ENCODE data around the gene TAOK3. TPM values are rescaled to one million over a fixed set of nuclear protein-coding genes. Genes with fewer than 3 reads are reported as not detected.

TAOK3 gene
- total and polyA plus RNA-seq, 9 of the 15 experiments (the other 6 are each of a cell fraction or from before 2014, with no cell fraction given): 24.3 to 83.5 (median 47.1) TPM

DNA sequence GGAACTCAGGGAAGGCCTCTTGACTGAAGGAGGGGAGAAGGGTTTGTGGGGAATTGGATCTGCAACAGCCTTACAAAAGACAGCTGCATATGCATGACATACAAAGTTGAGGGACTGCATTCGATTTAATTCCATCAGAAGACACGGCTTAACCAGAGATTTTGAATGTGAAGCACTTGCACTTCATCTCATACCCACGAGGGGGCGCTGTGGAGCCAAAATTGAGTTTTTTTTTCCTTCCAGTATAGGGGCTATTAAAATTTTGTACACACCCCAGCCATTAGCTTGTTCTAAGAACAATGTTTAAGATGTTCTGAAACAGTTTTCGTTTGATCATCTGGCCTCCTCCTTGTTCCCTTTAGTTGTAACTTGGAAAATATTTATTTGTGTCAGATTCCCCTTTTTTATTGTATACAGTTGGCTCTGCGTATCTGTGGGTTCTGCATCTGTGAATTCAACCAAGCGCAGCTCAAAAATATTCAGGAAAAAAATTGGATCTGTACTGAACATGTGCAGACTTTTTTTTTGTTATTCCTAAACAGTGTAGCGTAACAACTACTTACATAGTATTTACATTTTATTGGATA is 5.3 kb upstream of the TAOK3 start (continued):
- TF ChIP-seq, protein P1, sequence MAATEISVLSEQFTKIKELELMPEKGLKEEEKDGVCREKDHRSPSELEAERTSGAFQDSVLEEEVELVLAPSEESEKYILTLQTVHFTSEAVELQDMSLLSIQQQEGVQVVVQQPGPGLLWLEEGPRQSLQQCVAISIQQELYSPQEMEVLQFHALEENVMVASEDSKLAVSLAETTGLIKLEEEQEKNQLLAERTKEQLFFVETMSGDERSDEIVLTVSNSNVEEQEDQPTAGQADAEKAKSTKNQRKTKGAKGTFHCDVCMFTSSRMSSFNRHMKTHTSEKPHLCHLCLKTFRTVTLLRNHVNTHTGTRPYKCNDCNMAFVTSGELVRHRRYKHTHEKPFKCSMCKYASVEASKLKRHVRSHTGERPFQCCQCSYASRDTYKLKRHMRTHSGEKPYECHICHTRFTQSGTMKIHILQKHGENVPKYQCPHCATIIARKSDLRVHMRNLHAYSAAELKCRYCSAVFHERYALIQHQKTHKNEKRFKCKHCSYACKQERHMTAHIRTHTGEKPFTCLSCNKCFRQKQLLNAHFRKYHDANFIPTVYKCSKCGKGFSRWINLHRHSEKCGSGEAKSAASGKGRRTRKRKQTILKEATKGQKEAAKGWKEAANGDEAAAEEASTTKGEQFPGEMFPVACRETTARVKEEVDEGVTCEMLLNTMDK (IDR thresholded peaks at IDR 0.05; ENCODE audit: borderline replicate concordance, insufficient read depth, low read depth, low read length, poor library complexity, severe bottlenecking): peak; percentile 59
- TF ChIP-seq TOE1 (IDR thresholded peaks at IDR 0.05; ENCODE audit: borderline replicate concordance): no peak
- 0 out of 2 replicates have a peak, but pooled peaks have one; percentile 29 for TF ChIP-seq TOE1 (CRISPR knock-in tag; IDR thresholded peaks at IDR 0.05; ENCODE audit: borderline replicate concordance, low read depth)
- TF ChIP-seq, protein P2, sequence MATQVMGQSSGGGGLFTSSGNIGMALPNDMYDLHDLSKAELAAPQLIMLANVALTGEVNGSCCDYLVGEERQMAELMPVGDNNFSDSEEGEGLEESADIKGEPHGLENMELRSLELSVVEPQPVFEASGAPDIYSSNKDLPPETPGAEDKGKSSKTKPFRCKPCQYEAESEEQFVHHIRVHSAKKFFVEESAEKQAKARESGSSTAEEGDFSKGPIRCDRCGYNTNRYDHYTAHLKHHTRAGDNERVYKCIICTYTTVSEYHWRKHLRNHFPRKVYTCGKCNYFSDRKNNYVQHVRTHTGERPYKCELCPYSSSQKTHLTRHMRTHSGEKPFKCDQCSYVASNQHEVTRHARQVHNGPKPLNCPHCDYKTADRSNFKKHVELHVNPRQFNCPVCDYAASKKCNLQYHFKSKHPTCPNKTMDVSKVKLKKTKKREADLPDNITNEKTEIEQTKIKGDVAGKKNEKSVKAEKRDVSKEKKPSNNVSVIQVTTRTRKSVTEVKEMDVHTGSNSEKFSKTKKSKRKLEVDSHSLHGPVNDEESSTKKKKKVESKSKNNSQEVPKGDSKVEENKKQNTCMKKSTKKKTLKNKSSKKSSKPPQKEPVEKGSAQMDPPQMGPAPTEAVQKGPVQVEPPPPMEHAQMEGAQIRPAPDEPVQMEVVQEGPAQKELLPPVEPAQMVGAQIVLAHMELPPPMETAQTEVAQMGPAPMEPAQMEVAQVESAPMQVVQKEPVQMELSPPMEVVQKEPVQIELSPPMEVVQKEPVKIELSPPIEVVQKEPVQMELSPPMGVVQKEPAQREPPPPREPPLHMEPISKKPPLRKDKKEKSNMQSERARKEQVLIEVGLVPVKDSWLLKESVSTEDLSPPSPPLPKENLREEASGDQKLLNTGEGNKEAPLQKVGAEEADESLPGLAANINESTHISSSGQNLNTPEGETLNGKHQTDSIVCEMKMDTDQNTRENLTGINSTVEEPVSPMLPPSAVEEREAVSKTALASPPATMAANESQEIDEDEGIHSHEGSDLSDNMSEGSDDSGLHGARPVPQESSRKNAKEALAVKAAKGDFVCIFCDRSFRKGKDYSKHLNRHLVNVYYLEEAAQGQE (IDR thresholded peaks at IDR 0.05; ENCODE audit: borderline replicate concordance): peak; percentile 26; the same call in 1 of the 2 replicates
- TF ChIP-seq, protein P2 (CRISPR knock-in tag; IDR thresholded peaks at IDR 0.05; ENCODE audit: low read depth): no peak
- TF ChIP-seq MAFG (tag; conservative IDR thresholded peaks at IDR 0.05): 0 out of 2 replicates have a peak, but pooled peaks have one; percentile 3
- TF ChIP-seq, protein P3, sequence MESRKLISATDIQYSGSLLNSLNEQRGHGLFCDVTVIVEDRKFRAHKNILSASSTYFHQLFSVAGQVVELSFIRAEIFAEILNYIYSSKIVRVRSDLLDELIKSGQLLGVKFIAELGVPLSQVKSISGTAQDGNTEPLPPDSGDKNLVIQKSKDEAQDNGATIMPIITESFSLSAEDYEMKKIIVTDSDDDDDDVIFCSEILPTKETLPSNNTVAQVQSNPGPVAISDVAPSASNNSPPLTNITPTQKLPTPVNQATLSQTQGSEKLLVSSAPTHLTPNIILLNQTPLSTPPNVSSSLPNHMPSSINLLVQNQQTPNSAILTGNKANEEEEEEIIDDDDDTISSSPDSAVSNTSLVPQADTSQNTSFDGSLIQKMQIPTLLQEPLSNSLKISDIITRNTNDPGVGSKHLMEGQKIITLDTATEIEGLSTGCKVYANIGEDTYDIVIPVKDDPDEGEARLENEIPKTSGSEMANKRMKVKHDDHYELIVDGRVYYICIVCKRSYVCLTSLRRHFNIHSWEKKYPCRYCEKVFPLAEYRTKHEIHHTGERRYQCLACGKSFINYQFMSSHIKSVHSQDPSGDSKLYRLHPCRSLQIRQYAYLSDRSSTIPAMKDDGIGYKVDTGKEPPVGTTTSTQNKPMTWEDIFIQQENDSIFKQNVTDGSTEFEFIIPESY (CRISPR knock-in tag; IDR thresholded peaks at IDR 0.05): no peak
- no peak for TF ChIP-seq RBM25 (IDR thresholded peaks at IDR 0.05; ENCODE audit: low read depth, low read length, severe bottlenecking)
- no peak for TF ChIP-seq SRSF9 (IDR thresholded peaks at IDR 0.05; ENCODE audit: borderline replicate concordance, low read depth, low read length)
- TF ChIP-seq, protein P4, sequence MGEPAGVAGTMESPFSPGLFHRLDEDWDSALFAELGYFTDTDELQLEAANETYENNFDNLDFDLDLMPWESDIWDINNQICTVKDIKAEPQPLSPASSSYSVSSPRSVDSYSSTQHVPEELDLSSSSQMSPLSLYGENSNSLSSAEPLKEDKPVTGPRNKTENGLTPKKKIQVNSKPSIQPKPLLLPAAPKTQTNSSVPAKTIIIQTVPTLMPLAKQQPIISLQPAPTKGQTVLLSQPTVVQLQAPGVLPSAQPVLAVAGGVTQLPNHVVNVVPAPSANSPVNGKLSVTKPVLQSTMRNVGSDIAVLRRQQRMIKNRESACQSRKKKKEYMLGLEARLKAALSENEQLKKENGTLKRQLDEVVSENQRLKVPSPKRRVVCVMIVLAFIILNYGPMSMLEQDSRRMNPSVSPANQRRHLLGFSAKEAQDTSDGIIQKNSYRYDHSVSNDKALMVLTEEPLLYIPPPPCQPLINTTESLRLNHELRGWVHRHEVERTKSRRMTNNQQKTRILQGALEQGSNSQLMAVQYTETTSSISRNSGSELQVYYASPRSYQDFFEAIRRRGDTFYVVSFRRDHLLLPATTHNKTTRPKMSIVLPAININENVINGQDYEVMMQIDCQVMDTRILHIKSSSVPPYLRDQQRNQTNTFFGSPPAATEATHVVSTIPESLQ (CRISPR knock-in tag; IDR thresholded peaks at IDR 0.05): no peak
- TF ChIP-seq SMAD4 (CRISPR knock-in tag; conservative IDR thresholded peaks at IDR 0.05): no peak

All from K562 (cell line).